A673 (cell line): ENCODE data around the gene GRIN2A. TPM values are rescaled to one million over a fixed set of nuclear protein-coding genes. Genes with fewer than 3 reads are reported as not detected.

ENCODE experiments used
- BruUV-seq: library from RNA; stranded (reverse); fragments of 400-500 nt; replicated peaks from 2 replicates; lab custom pipeline; 2021; lab: Mats Ljungman, UMichigan
- CTCF ChIA-PET: fragments of 300-600 bp; sonication (Branson Sonifier 250); formaldehyde crosslinking; loops from one replicate; lab custom pipeline; 2022; ENCODE audit warnings: antibody characterized with exemption; lab: Charles Lee
- POLR2A ChIA-PET: fragments of 300-600 bp; sonication (Branson Sonifier 250); formaldehyde crosslinking; loops from one replicate; lab custom pipeline; 2022; ENCODE audit warnings: antibody characterized with exemption; ENCODE audit not compliant: low non-redundant PET; lab: Charles Lee
- DNase-seq: peaks from one replicate; pipeline ENCODE4 v3.0.0-alpha.2; 2015; ENCODE audit warnings: low spot score
- H3K27ac ChIP-seq: fragments of 200-600 bp; sonication (generic); 2 replicates; pipeline ENCODE4 v1.5.1; 2016; ENCODE audit warnings: mixed run types, low read depth, mild to moderate bottlenecking, mixed read lengths, antibody characterized with exemption, low read length; ENCODE audit not compliant: poor library complexity, severe bottlenecking
- H3K27me3 ChIP-seq: fragments of 200-600 bp; sonication (generic); replicated peaks from 2 replicates; pipeline ENCODE4 v1.6.1; 2017; ENCODE audit warnings: mixed run types, low read depth, mild to moderate bottlenecking, mixed read lengths, antibody characterized with exemption, low read length; ENCODE audit not compliant: insufficient read depth, poor library complexity
- H3K36me3 ChIP-seq: fragments of 200-600 bp; sonication (generic); 2 replicates; pipeline ENCODE4 v1.6.1; 2016; ENCODE audit warnings: mixed run types, mild to moderate bottlenecking, mixed read lengths, antibody characterized with exemption, low read length; ENCODE audit not compliant: insufficient read depth, poor library complexity, severe bottlenecking
- H3K4me1 ChIP-seq: fragments of 200-600 bp; sonication (generic); 2 replicates; pipeline ENCODE4 v1.6.1; 2017; ENCODE audit warnings: mixed run types, mild to moderate bottlenecking, mixed read lengths, antibody characterized with exemption, low read length; ENCODE audit not compliant: insufficient read depth, poor library complexity, severe bottlenecking
- H3K4me3 ChIP-seq: fragments of 200-600 bp; sonication (generic); 2 replicates; pipeline ENCODE4 v1.5.1; 2016; ENCODE audit warnings: low read depth, mixed run types, mild to moderate bottlenecking, mixed read lengths, low read length; ENCODE audit not compliant: poor library complexity, severe bottlenecking
- H3K9me3 ChIP-seq: fragments of 200-600 bp; sonication (generic); 2 replicates; pipeline ENCODE4 v1.6.1; 2016; ENCODE audit warnings: mixed run types, low read depth, mild to moderate bottlenecking, mixed read lengths, antibody characterized with exemption, low read length; ENCODE audit not compliant: poor library complexity, severe bottlenecking
- CTCF ChIP-seq: fragments of 300-800, 200-600 bp; sonication (generic); conservative IDR thresholded peaks from 2 replicates; pipeline ENCODE4 v1.5.1; 2017; ENCODE audit warnings: low read depth, mild to moderate bottlenecking, antibody characterized with exemption, low read length, moderate library complexity, mixed read lengths
- EZH2 ChIP-seq: fragments of 200-600 bp; sonication (generic); IDR thresholded peaks from 2 replicates; pipeline ENCODE4 v1.6.1; 2017; ENCODE audit warnings: borderline replicate concordance, low read depth, mild to moderate bottlenecking, mixed read lengths, antibody characterized with exemption, low read length; ENCODE audit not compliant: poor library complexity, severe bottlenecking
- intact Hi-C: fragments of 100-400 bp; cut with micrococcal nuclease; formaldehyde crosslinking; loops from one replicate; pipeline ENCODE4 v1.10.0; 2022; ENCODE audit not compliant: unreplicated experiment
- total RNA-seq: library from RNA; stranded (reverse); gene quantifications from 2 replicates; pipeline ENCODE4 v1.2.3, GENCODE V29; 2021

The GRIN2A gene
- total RNA-seq, 1 experiment from 2014 or later: 1.2 TPM

- Histone ChIP-seq H3K4me3 (no peak overlapping the region), H3K4me1 (no peaks in the 10 kb centered on the region), H3K36me3 (no peaks in the 10 kb centered on the region), H3K27me3 (peaks cover 22% of the 10 kb centered on the region), H3K27ac (no peak overlapping the region), H3K9me3 (no peaks in the 10 kb centered on the region)
- TF ChIP-seq EZH2 (no peak), CTCF (no peak)
- ChIA-PET CTCF (no interaction called here), POLR2A (no interaction called here)
- DNase-seq: no peak
- BruUV-seq: no TSS peak
- intact Hi-C loops: no loop called here
Observed at GRCh38 chr16:10224850-10225249, 42.6 kb upstream of the GRIN2A start.

DNA sequence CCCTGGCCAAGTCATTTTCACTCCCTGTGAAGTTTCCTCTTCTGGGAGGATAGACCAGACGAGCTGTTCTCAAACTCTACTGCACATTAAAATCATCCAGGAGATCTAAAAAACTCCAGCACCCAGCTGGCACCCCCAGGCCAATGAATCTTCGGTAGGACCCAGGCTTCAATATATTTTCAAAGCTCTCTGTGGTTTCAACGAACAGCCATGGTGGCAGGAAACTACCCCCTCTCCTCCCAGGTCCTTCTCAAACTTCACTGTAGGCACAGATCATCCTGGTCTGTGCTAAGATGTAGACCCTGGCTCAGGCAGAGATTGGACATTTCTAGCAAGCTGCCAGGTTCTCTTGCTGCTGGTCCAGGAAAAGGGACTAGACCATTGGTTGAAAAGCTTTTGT lies 38.7 kb upstream of the GRIN2A start:
- Histone ChIP-seq H3K4me3 (no peak overlapping the region), H3K9me3 (no peaks in the 10 kb centered on the region), H3K4me1 (no peaks in the 10 kb centered on the region), H3K27me3 (peaks cover 53% of the 10 kb centered on the region), H3K27ac (no peak overlapping the region), H3K36me3 (no peaks in the 10 kb centered on the region)
- TF ChIP-seq EZH2 (no peak), CTCF (no peak)
- no peak for DNase-seq
- no TSS peak for BruUV-seq
- CTCF ChIA-PET: no interaction called here
- POLR2A ChIA-PET: no interaction called here
- intact Hi-C loops: no loop called here

DNA sequence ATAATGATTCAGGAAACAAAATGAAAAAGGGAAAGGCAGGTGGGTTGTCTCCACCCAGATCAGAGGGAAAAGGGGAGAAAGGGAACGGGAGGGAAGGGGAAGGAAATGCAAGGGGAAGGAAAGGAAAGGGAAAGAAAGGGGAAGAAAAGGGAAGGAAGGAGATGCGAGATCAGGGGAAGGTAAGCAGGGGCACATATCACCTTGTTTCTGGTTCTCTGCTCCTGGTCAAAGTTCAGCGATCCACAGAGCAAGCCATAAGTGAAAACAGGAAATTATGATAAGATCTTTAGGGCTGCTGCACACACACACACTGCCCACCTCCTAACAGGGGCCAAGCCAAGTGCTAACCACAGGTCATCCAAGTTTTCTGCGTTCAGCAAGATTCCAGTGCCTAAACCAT lies 37.5 kb upstream of the GRIN2A start:
- Histone ChIP-seq H3K4me1 (no peaks in the 10 kb centered on the region), H3K27me3 (peaks cover 54% of the 10 kb centered on the region), H3K4me3 (no peak overlapping the region), H3K27ac (no peak overlapping the region), H3K36me3 (no peaks in the 10 kb centered on the region), H3K9me3 (no peaks in the 10 kb centered on the region)
- DNase-seq: no peak
- ChIA-PET POLR2A (no interaction called here), CTCF (no interaction called here)
- intact Hi-C loops: no loop called here
- no TSS peak for BruUV-seq
- no peak for TF ChIP-seq EZH2
- no peak for TF ChIP-seq CTCF
